Endothelial cell of umbilical vein (primary cell): Measurements from ENCODE around the gene TRIM2. TPM values are rescaled to one million over a fixed set of nuclear protein-coding genes. Genes with fewer than 3 reads are reported as not detected.

Experiments used
- BruUV-seq: library from RNA; stranded (reverse); fragments of 400-500 nt; replicated peaks from 2 replicates; lab custom pipeline; 2021; lab: Mats Ljungman, UMichigan
- CTCF ChIA-PET: fragments of 300-600, 350-600 bp; sonication (Branson Sonifier 250); formaldehyde crosslinking; loops from one replicate; lab custom pipeline; 2021; ENCODE audit warnings: antibody characterized with exemption, inconsistent platforms; lab: Charles Lee
- POLR2A ChIA-PET: fragments of 300-600, 350-600 bp; sonication (Branson Sonifier 250); formaldehyde crosslinking; loops from one replicate; lab custom pipeline; 2021; ENCODE audit warnings: antibody characterized with exemption, inconsistent platforms; lab: Charles Lee
- DNase-seq: peaks from one replicate; pipeline ENCODE4 v3.0.0-alpha.2; 2011; ENCODE audit warnings: low read depth, low spot score
- FAIRE-seq: peaks from 2 replicates; lab custom pipeline; 2011; peaks lifted over from hg19 to GRCh38; lab: Jason Lieb, UNC
- H2AFZ ChIP-seq: 2 replicates; pipeline ENCODE4 v1.6.0; 2012; ENCODE audit warnings: low read depth, low read length, control low read depth, inconsistent platforms
- H3K27ac ChIP-seq: 2 replicates; pipeline ENCODE4 v1.5.1; 2011; ENCODE audit warnings: low read depth, mild to moderate bottlenecking, control low read depth, low read length, moderate library complexity; ENCODE audit not compliant: insufficient read depth
- H3K27me3 ChIP-seq, 2 experiments: 2 replicates each; pipeline versions ENCODE4 v1.6.0 to v1.6.1; 2011; ENCODE audit warnings: low read length in 2 of 2, mixed read lengths in 1 of 2; ENCODE audit not compliant: control insufficient read depth in 2 of 2, insufficient read depth in 2 of 2
- H3K36me3 ChIP-seq, 2 experiments: 2 replicates in 1 of 2; 3 replicates in 1 of 2; pipeline ENCODE4 v1.5.1; 2011; ENCODE audit warnings: low read length in 2 of 2, mild to moderate bottlenecking in 1 of 2, moderate library complexity in 1 of 2; ENCODE audit not compliant: control insufficient read depth in 2 of 2, insufficient read depth in 2 of 2; ENCODE audit errors: extremely low read depth in 1 of 2
- H3K4me1 ChIP-seq: 3 replicates; pipeline ENCODE4 v1.5.1; 2011; ENCODE audit warnings: mild to moderate bottlenecking, low read length; ENCODE audit not compliant: control insufficient read depth, insufficient read depth; ENCODE audit errors: extremely low read depth
- H3K4me2 ChIP-seq: 2 replicates; pipeline ENCODE4 v1.6.1; 2011; ENCODE audit warnings: low read length, control low read depth, mixed read lengths; ENCODE audit not compliant: insufficient read depth
- H3K4me3 ChIP-seq, 3 experiments: fragments of 200-600 bp in 1 of 3; sonication (generic), shearing (Covaris generic) in 1 of 3; replicated peaks in 1 of 3; 2 replicates each; pipeline ENCODE4 v1.5.1; 2011 to 2016; ENCODE audit warnings: control low read depth in 3 of 3, low read length in 3 of 3, mild to moderate bottlenecking in 2 of 3, inconsistent platforms in 1 of 3, low read depth in 1 of 3, moderate library complexity in 1 of 3; ENCODE audit not compliant: insufficient read depth in 1 of 3
- H3K79me2 ChIP-seq: 2 replicates; pipeline ENCODE4 v1.6.0; 2012; ENCODE audit warnings: low read length, inconsistent platforms; ENCODE audit not compliant: control insufficient read depth, insufficient read depth
- H3K9ac ChIP-seq: replicated peaks from 2 replicates; pipeline ENCODE3; 2011; ENCODE audit warnings: low read length, control low read depth; ENCODE audit not compliant: insufficient read depth; ENCODE audit errors: extremely low read depth
- H3K9me1 ChIP-seq: replicated peaks from 3 replicates; pipeline ENCODE4 v1.6.0; 2011; ENCODE audit warnings: mild to moderate bottlenecking, low read length; ENCODE audit not compliant: control insufficient read depth, insufficient read depth; ENCODE audit errors: extremely low read depth
- H3K9me3 ChIP-seq: replicated peaks from 2 replicates; pipeline ENCODE4 v1.5.1; 2012; ENCODE audit warnings: low read length, inconsistent platforms; ENCODE audit not compliant: control insufficient read depth, insufficient read depth
- H4K20me1 ChIP-seq: replicated peaks from 2 replicates; pipeline ENCODE3; 2011; ENCODE audit warnings: mild to moderate bottlenecking, low read length; ENCODE audit not compliant: control insufficient read depth, insufficient read depth; ENCODE audit errors: extremely low read depth
- EZH2 ChIP-seq: IDR thresholded peaks from 2 replicates; pipeline ENCODE4 v1.6.1; 2012; ENCODE audit warnings: borderline replicate concordance, low read depth, mild to moderate bottlenecking, moderate library complexity, low read length, inconsistent platforms; ENCODE audit not compliant: severe bottlenecking
- GATA2 ChIP-seq: IDR thresholded peaks from 2 replicates; pipeline ENCODE4 v1.7.0; 2011; ENCODE audit warnings: low read depth, mild to moderate bottlenecking, moderate library complexity, mixed read lengths, low read length; ENCODE audit not compliant: insufficient read length, insufficient read depth
- POLR2A ChIP-seq: IDR thresholded peaks from 2 replicates; pipeline ENCODE4 v1.6.1; 2012; ENCODE audit warnings: low read depth, mild to moderate bottlenecking, control low read depth, low read length
- dilution Hi-C: fragments of 300-500 bp; cut with MboI; formaldehyde crosslinking; loops from one replicate; pipeline ENCODE4 v1.15.0; 2019; ENCODE audit warnings: low sequenced_read_pairs; ENCODE audit not compliant: extremely low pct_ligation_motif_present
- intact Hi-C: fragments of 100-400 bp; cut with micrococcal nuclease; formaldehyde crosslinking; loops from one replicate; pipeline ENCODE4 v1.10.0; 2022
- polyA plus RNA-seq, 4 experiments: library from polyadenylated mRNA; depleted of rRNA in 3 of 4; stranded (reverse) in 3 of 4; unstranded in 1 of 4; fragments of >200 nt; gene quantifications; 2 replicates each; pipeline versions ENCODE4 v1.2.1 to v1.2.3, GENCODE V29; 2011 to 2012; ENCODE audit warnings: missing spikeins in 1 of 4
- total RNA-seq: library from RNA; stranded (reverse); gene quantifications from 2 replicates; pipeline ENCODE4 v1.2.3, GENCODE V29; 2021

TRIM2 gene
- total and polyA plus RNA-seq, 2 donors (not counting 3 experiments of a cell fraction or from before 2014, with no cell fraction given): 6.8 to 19.7 TPM

DNA sequence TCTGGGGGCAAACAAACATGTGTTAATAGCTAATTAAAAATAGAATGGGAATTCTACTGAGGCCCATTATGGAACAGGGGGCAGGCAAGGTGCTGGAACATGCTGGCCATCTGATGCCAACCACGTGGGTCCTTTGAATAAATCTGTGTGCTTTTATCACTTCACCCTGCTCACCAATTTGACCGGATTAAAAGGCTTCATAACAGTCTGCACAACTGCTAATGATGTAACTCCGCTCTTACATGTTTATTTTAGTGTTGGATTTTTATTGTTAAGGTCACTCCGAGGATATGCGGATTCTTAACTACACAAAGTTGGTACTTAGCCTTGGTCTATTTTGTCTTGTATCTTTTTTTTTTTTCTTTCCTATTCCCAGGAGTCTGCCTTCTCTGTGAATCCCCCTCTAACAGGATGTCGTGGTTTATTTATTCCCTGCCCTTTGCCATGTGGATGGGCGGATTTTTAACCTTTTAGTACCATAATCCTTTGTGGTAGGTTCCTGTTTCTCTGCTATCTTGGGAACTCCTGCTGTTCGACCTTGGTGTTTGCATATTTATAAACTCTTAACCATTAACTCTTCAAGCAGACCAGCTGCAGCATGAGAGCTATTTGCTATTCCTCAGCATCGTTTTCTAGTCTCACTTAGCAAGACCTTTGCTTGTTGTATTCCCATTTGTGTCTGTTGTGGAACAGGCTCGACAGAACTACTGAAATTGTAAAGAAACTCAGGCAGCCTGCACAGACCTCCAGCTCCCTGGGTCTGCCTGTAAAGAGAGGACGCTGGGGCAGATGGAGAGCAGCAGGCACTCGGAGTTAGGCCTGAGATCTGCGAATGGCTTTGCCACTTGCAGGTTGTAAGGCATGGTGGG lies 38.0 kb downstream of the TRIM2 start:
- Histone ChIP-seq H2AFZ (no peak overlapping the region), H3K9ac (no peak overlapping the region), H3K4me2 (no peak overlapping the region), H3K27me3 (no peaks in the 10 kb centered on the region), H3K27ac (no peak overlapping the region), H3K9me1 (no peaks in the 10 kb centered on the region), H3K79me2 (no peaks in the 10 kb centered on the region), H3K36me3 (no peaks in the 10 kb centered on the region), H3K4me3 (no peak overlapping the region), H3K4me1 (peaks cover 8% of the 10 kb centered on the region), H4K20me1 (no peaks in the 10 kb centered on the region), H3K9me3 (no peaks in the 10 kb centered on the region)
- intact Hi-C loops (no loop called here), dilution Hi-C loops (no loop called here)
- CTCF ChIA-PET: interaction anchor here (1.1 kb wide), 1 partner anchor 15 kb away, joined by 3 read pairs; no protein-coding TSS in a partner anchor
- FAIRE-seq: peak; percentile 4
- POLR2A ChIA-PET: no interaction called here
- no TSS peak for BruUV-seq
- no peak for TF ChIP-seq GATA2
- no peak for TF ChIP-seq POLR2A
- DNase-seq: peak; percentile 83

GRCh38 chr4:153242839-153243324 lies 38.6 kb downstream of the TRIM2 start:
- Histone ChIP-seq H3K9ac (no peak overlapping the region), H3K27me3 (no peaks in the 10 kb centered on the region), H3K79me2 (no peaks in the 10 kb centered on the region), H3K9me1 (no peaks in the 10 kb centered on the region), H2AFZ (no peak overlapping the region), H3K9me3 (no peaks in the 10 kb centered on the region), H3K4me1 (peaks cover 8% of the 10 kb centered on the region), H3K36me3 (no peaks in the 10 kb centered on the region), H3K4me3 (no peak overlapping the region), H3K4me2 (no peak overlapping the region), H3K27ac (no peak overlapping the region), H4K20me1 (no peaks in the 10 kb centered on the region)
- TF ChIP-seq EZH2: no peak
- FAIRE-seq (no peak), DNase-seq (no peak)
- intact Hi-C loops: no loop called here
- CTCF ChIA-PET: interaction anchor here (1.1 kb wide), 1 partner anchor 16 kb away, joined by 3 read pairs; no protein-coding TSS in a partner anchor
- dilution Hi-C loops: no loop called here
- no TSS peak for BruUV-seq
- POLR2A ChIA-PET: no interaction called here
